PC-3 (cell line): Measurements from ENCODE around the gene NHERF2. TPM values are rescaled to one million over a fixed set of nuclear protein-coding genes. Genes with fewer than 3 reads are reported as not detected.

ENCODE experiments used
- ATAC-seq: fragments of 200-7000 bp; cut with Tn5 transposase; 2 replicates; pipeline ENCODE4 v1.9.1; 2020; ENCODE audit warnings: mild to moderate bottlenecking, moderate library complexity
- BruUV-seq: library from RNA; stranded (reverse); fragments of 400-500 nt; replicated peaks from 2 replicates; lab custom pipeline; 2021; lab: Mats Ljungman, UMichigan
- CTCF ChIA-PET: fragments of 300-600 bp; sonication (Branson Sonifier 250); formaldehyde crosslinking; loops from one replicate; lab custom pipeline; 2022; ENCODE audit warnings: antibody characterized with exemption; lab: Charles Lee
- POLR2A ChIA-PET: fragments of 300-600 bp; sonication (Branson Sonifier 250); formaldehyde crosslinking; loops from one replicate; lab custom pipeline; 2022; ENCODE audit warnings: antibody characterized with exemption; ENCODE audit not compliant: unreplicated experiment; lab: Charles Lee
- DNase-seq: peaks from one replicate; pipeline ENCODE4 v3.0.0-alpha.2; 2015
- H2AFZ ChIP-seq: fragments of 300-600 bp; sonication (generic); 2 replicates; pipeline ENCODE4 v1.6.0; 2016; ENCODE audit warnings: antibody characterized with exemption, low read length
- H3F3A ChIP-seq: fragments of 300-600 bp; sonication (generic); one replicate; pipeline ENCODE4 v1.6.0; 2017; ENCODE audit warnings: antibody characterized with exemption, low read length, control low read depth, mild to moderate bottlenecking; ENCODE audit not compliant: unreplicated experiment
- H3K27ac ChIP-seq: fragments of 300-600 bp; sonication (generic); 2 replicates; pipeline ENCODE4 v1.5.1; 2016; ENCODE audit warnings: mild to moderate bottlenecking, low read length
- H3K27me3 ChIP-seq: fragments of 300-600 bp; sonication (generic); 2 replicates; pipeline ENCODE4 v1.6.1; 2016; ENCODE audit warnings: low read length, mixed read lengths
- H3K36me3 ChIP-seq: fragments of 300-600 bp; sonication (generic); 2 replicates; pipeline ENCODE4 v1.6.1; 2016; ENCODE audit warnings: low read depth, mixed run types, low read length, mixed read lengths
- H3K4me1 ChIP-seq: fragments of 300-600 bp; sonication (generic); 2 replicates; pipeline ENCODE4 v1.5.1; 2016; ENCODE audit warnings: low read length; ENCODE audit not compliant: insufficient read depth
- H3K4me2 ChIP-seq: fragments of 300-600 bp; sonication (generic); 2 replicates; pipeline ENCODE4 v1.6.0; 2016; ENCODE audit warnings: low read length
- H3K4me3 ChIP-seq: fragments of 300-600 bp; sonication (generic); 2 replicates; pipeline ENCODE4 v1.5.1; 2016; ENCODE audit warnings: mild to moderate bottlenecking, low read length, mixed read lengths
- H3K79me2 ChIP-seq: fragments of 300-600 bp; sonication (generic); 2 replicates; pipeline ENCODE4 v1.6.1; 2017; ENCODE audit warnings: low read length, mixed read lengths
- H3K9ac ChIP-seq: fragments of 300-600 bp; sonication (generic); 2 replicates; pipeline ENCODE4 v1.6.0; 2016; ENCODE audit warnings: mild to moderate bottlenecking, low read length
- H3K9me2 ChIP-seq: fragments of 300-600 bp; sonication (generic); replicated peaks from 2 replicates; pipeline ENCODE4 v1.6.1; 2016; ENCODE audit warnings: mixed run types, low read length, mixed read lengths
- H3K9me3 ChIP-seq: fragments of 300-600 bp; sonication (generic); 2 replicates; pipeline ENCODE4 v1.6.1; 2016; ENCODE audit warnings: low read length, mixed read lengths
- H4K20me1 ChIP-seq: fragments of 300-600 bp; sonication (generic); 2 replicates; pipeline ENCODE4 v1.6.1; 2016; ENCODE audit warnings: low read length, mixed read lengths
- CTCF ChIP-seq: fragments of 300-600 bp; sonication (generic); conservative IDR thresholded peaks from 2 replicates; pipeline ENCODE4 v1.5.1; 2017; ENCODE audit warnings: antibody characterized with exemption, low read depth, mild to moderate bottlenecking, low read length
- EZH2 ChIP-seq: fragments of 300-600 bp; sonication (generic); IDR thresholded peaks from one replicate; pipeline ENCODE4 v1.6.1; 2017; ENCODE audit warnings: antibody characterized with exemption, mild to moderate bottlenecking, low read length; ENCODE audit not compliant: unreplicated experiment
- EZH2phosphoT487 ChIP-seq: fragments of 300-600 bp; sonication (generic); IDR thresholded peaks from 2 replicates; pipeline ENCODE4 v1.6.1; 2018; ENCODE audit warnings: mild to moderate bottlenecking, antibody characterized with exemption, low read length, borderline replicate concordance
- intact Hi-C: fragments of 100-400 bp; cut with micrococcal nuclease; formaldehyde crosslinking; loops from 2 replicates; pipeline ENCODE4 v1.9.0; 2023
- total RNA-seq: library from RNA; depleted of rRNA; stranded (reverse); fragments of >200 nt; gene quantifications from 2 replicates; pipeline ENCODE4 v1.2.3, GENCODE V29; 2014

The NHERF2 gene
- total RNA-seq, 1 experiment from 2014 or later = 145 TPM

GRCh38 chr16:2007081-2007836 lies 19.4 kb upstream of the NHERF2 start:
- no peaks in the 10 kb centered on the region for H3K9me3 ChIP-seq
- BruUV-seq = no TSS peak
- no peak for DNase-seq
- H3K9me2 ChIP-seq = no peaks in the 10 kb centered on the region
- ATAC-seq = no peak
- TF ChIP-seq CTCF (no peak), EZH2 (no peak), EZH2phosphoT487 (no peak)
- H4K20me1 ChIP-seq = peaks cover 33% of the 10 kb centered on the region
- POLR2A ChIA-PET = no interaction called here
- no peak overlapping the region for H2AFZ ChIP-seq
- peak overlapping the region; percentile 64 for H3K27ac ChIP-seq
- CTCF ChIA-PET = interaction anchor here (1.3 kb wide), 1 partner anchor 16 kb away, joined by 20 read pairs; no protein-coding TSS in a partner anchor
- H3K4me3 ChIP-seq = peak overlapping the region; percentile 94
- H3K4me2 ChIP-seq = peak overlapping the region; percentile 91
- H3K79me2 ChIP-seq = peaks cover 73% of the 10 kb centered on the region
- H3K9ac ChIP-seq = peak overlapping the region; percentile 97
- no peaks in the 10 kb centered on the region for H3K27me3 ChIP-seq
- H3F3A ChIP-seq = no peaks in the 10 kb centered on the region
- peaks cover 25% of the 10 kb centered on the region for H3K4me1 ChIP-seq
- H3K36me3 ChIP-seq = peaks cover 3% of the 10 kb centered on the region; the same call in 1 of the 2 replicates
- intact Hi-C loops = no loop called here

- TSS peak; percentile 68 for BruUV-seq
- H3K9me3 ChIP-seq = no peaks in the 10 kb centered on the region
- DNase-seq = peak; percentile 82
- H3K4me1 ChIP-seq = peaks cover 25% of the 10 kb centered on the region
- H2AFZ ChIP-seq = no peak overlapping the region
- ChIA-PET CTCF (interaction anchor here (1.3 kb wide), 1 partner anchor 15 kb away, joined by 20 read pairs; no protein-coding TSS in a partner anchor), POLR2A (interaction anchor here (0.6 kb wide), 2 partner anchors 15 to 24 kb away, joined by 4 to 9 read pairs; partner anchors contain the start of gene GFER)
- ATAC-seq = peak; percentile 60
- H3F3A ChIP-seq = no peaks in the 10 kb centered on the region
- peaks cover 33% of the 10 kb centered on the region for H4K20me1 ChIP-seq
- TF ChIP-seq CTCF (no peak), EZH2phosphoT487 (0 out of 2 replicates have a peak, but pooled peaks have one; percentile 48), EZH2 (no peak)
- peaks cover 71% of the 10 kb centered on the region for H3K79me2 ChIP-seq
- peak overlapping the region; percentile 64 for H3K27ac ChIP-seq
- H3K9me2 ChIP-seq = no peaks in the 10 kb centered on the region
- intact Hi-C loops = no loop called here
- peak overlapping the region; percentile 94 for H3K4me3 ChIP-seq
- peaks cover 3% of the 10 kb centered on the region; the same call in 1 of the 2 replicates for H3K36me3 ChIP-seq
- no peaks in the 10 kb centered on the region for H3K27me3 ChIP-seq
- peak overlapping the region; percentile 91 for H3K4me2 ChIP-seq
- peak overlapping the region; percentile 97 for H3K9ac ChIP-seq
Measured at GRCh38 chr16:2008009-2008526, 18.6 kb upstream of the NHERF2 start.
